HG03108 (cell line): ENCODE measurements around the gene TOR1AIP2.

Experiments used
- ATAC-seq: cut with Tn5 transposase; IDR thresholded peaks from one replicate; pipeline ENCODE4 v1.9.1; 2021; ENCODE audit warnings: moderate library complexity; ENCODE audit not compliant: unreplicated experiment

The TOR1AIP2 gene

GRCh38 chr1:179877586-179878265 is at the start of gene TOR1AIP2:
TOR1AIP2 (minus strand) TSS chr1:179877803; CDS start chr1:179852665, 25,138 bp downstream.
- ATAC-seq = peak; percentile 62

- ATAC-seq = no peak
Measured at GRCh38 chr1:179926850-179927205, 49.2 kb upstream of the TOR1AIP2 start.

- no peak for ATAC-seq
Measured at GRCh38 chr1:179925922-179926849, 48.6 kb upstream of the TOR1AIP2 start.

GRCh38 chr1:179925302-179925701 is 47.7 kb upstream of the TOR1AIP2 start:
- ATAC-seq = no peak

- no peak for ATAC-seq
Measured at GRCh38 chr1:179924268-179924667, 46.7 kb upstream of the TOR1AIP2 start.

- no peak for ATAC-seq
Measured at GRCh38 chr1:179923029-179923428, 45.4 kb upstream of the TOR1AIP2 start.

GRCh38 chr1:179921981-179922872 is 44.6 kb upstream of the TOR1AIP2 start:
- no peak for ATAC-seq

- ATAC-seq = no peak
Measured at GRCh38 chr1:179921472-179921871, 43.9 kb upstream of the TOR1AIP2 start.

GRCh38 chr1:179917601-179918429 is 40.2 kb upstream of the TOR1AIP2 start:
- no peak for ATAC-seq

- ATAC-seq = no peak
Measured at GRCh38 chr1:179911812-179912211, 34.2 kb upstream of the TOR1AIP2 start.

- no peak for ATAC-seq
Measured at GRCh38 chr1:179910934-179911333, 33.3 kb upstream of the TOR1AIP2 start.

GRCh38 chr1:179889589-179889988 is 12.0 kb upstream of the TOR1AIP2 start:
- ATAC-seq = no peak

GRCh38 chr1:179888071-179888470 is 10.5 kb upstream of the TOR1AIP2 start:
- no peak for ATAC-seq

- no peak for ATAC-seq
Measured at GRCh38 chr1:179883745-179884138, 6.1 kb upstream of the TOR1AIP2 start.

GRCh38 chr1:179883040-179883744 is 5.6 kb upstream of the TOR1AIP2 start:
- peak; percentile 8 for ATAC-seq

GRCh38 chr1:179882253-179883039 is 4.8 kb upstream of the TOR1AIP2 start, which contains the start of gene TOR1AIP1:
TOR1AIP1 (plus strand) TSS chr1:179882285; CDS start chr1:179882503, 218 bp downstream.
- ATAC-seq = peak; percentile 72

GRCh38 chr1:179881642-179882252 is 4.1 kb upstream of the TOR1AIP2 start:
- ATAC-seq = peak; percentile 0

- no peak for ATAC-seq
Measured at GRCh38 chr1:179879797-179880196, 2.2 kb upstream of the TOR1AIP2 start.
